ENCODE data around the gene KCNQ2.

The KCNQ2 gene

DNA sequence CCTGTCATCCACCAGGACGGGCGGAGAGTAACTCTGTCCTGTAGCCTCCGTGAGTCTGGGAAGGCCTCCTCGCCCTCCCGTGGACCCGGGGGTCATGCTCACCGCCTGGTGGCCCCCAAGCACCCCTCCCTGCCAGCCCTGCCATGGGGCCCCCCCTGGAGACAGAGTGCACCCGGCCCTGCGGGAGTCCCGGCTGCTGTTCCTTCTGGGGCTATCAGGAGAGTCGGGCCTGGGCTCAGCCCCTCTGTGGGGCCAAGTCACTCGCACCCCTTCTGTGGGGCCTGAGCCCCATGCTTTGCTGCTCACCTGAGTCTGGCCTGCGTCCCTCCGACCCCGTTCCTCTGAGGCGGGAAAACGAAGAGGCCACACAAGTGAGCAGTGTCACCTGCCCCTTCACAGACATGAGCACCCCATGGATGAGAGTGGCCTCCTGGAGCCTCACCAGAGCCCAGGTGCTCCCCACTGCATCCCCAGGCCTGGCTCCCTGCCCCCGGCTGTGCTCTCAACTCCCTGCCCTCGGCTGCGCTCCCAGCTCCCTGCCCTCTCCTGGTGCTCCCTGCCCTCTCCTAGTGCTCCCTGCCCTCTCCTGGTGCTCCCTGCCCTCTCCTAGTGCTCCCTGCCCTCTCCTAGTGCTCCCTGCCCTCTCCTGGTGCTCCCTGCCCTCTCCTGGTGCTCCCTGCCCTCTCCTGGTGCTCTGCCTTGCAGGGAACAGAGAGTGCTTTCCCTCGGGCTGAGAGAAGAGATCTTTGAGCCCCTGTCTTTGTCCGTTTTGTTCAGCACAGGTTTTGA, 106.7 kb downstream of the KCNQ2 start:
- DNase-seq: no peak

GRCh38 chr20:63364801-63365585, 107.5 kb downstream of the KCNQ2 start:
- DNase-seq: no peak

GRCh38 chr20:63363981-63364561, 108.4 kb downstream of the KCNQ2 start:
- DNase-seq: no peak

GRCh38 chr20:63363013-63363957, 109.2 kb downstream of the KCNQ2 start:
- no peak for DNase-seq

- DNase-seq: no peak
Observed at GRCh38 chr20:63362436-63363009, 109.9 kb downstream of the KCNQ2 start.

GRCh38 chr20:63361519-63362435, 110.7 kb downstream of the KCNQ2 start:
- peak; percentile 25 for DNase-seq

DNA sequence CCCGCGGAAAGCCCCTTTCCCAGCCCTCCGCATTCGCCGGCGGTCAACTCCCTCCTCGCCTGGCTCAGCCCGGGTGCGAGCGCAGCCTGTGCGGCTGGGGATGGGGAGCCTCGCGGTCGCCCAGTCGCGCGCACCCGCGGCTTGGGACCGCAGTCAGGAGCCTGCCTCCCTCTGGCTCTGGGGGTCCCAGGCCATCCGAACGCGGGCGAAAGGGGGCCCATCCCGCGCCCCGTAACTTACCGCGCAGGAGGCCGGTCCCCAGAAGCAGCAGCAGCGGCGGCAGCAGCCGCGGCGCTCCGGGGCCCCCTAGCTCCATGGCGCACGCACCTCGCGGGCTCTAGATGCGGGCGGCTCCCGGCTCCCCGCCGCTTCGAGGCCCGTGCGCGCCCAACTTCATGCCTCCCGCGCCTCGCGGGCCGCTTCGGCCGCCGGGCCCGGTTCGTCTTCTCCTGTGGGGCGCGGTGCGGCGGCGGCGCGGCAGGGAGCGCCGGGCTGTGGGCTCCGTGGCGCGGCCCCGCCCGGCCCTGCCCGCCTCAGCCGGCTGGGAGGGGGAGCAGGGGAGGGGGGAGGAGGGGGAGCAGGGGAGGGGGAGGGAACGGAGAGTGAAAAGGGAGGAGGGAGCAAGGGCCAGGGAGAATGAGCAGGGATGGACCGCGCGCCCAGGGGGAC, 111.5 kb downstream of the KCNQ2 start, which contains the start of gene CHRNA4:
Gene CHRNA4 (minus strand): TSS at position 500 of the 669 bp plus-strand sequence. CDS start 184 bp downstream, at position 316.
- no peak for DNase-seq

- no peak for DNase-seq
Observed at GRCh38 chr20:63359937-63360849, 112.3 kb downstream of the KCNQ2 start.

DNA sequence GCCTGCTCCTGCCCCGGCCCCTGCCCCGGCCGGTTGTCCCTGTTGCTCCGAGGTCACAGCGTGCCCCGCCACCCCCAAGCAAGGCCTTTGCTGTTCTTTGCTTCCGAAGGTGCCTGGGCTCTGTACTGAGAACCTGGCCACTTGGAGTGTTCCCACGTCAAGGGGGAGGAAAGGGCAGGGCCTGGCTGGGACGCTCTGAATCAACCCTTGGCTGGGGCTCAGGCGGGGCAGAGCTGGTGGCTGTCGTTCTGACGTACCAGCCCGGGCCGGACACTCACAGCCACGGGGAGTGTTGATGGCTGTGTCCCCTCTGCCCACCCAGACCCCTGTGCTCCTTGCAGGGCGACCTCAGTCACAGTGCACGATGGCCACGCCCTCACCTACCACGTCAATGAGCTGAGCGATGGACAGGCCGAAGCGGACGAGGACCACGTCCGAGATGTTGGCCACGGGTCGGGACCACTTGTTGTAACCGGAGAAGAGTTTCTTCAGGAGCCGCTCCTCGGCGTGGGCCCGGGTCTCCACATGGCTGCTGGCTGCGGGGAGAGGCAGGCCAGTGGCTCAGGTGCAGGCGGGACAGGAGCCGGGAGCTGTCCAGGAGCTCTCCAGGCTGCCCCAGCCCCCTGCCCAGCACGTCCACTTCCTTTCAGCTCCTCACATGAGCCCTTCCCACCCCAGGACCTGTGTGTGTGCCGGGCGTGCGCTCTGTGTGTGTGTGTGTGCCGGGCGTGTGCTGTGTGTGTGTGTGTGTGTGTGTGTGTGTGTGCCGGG, 113.1 kb downstream of the KCNQ2 start:
- no peak for DNase-seq

DNA sequence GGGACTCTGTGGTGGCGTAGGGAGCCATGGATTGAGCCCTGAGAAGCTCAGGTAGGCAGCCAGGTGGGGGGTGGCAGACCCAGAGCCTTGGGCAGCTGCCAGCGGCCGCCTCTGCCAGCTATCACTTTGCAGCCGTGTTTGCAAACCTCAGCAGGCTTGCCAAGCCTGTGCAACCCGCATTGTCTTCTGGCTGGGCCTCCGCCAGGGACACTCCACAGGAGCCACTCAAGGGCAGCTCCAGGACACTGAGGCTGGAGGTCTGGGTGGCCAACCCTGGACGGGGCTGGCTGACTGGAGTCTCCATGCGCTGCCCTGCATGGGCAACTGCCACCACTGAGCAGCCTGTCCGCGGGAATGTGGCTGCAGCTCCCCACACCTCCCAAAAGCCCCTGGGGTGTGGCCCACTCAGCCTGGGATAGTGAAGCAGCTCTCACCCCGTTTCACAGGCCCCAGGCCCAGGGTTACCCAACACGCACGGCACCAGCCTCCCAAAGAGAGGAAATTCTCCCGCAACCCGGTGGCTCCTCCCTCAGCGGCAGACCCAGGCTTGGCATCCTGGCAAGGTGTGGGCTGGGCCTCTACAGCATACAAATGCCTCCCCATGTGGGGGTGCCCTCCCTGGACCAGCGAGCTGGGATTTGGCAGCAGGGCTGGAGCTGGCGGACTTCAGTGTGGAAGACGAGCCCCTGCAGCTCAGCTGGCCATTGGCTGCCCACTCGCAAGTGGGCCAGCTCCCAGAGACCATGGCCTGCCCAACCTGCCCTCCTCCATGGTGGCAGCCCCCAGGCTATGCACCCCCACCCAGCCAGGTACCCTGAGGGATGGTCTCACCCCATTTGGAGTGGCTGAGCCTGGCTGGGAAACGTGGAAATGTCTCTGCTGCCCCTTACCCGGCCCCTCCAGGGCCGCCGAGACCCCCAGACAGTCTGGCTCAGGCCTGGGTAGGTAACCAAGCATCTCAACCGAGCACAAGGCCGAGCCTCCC, 114.2 kb downstream of the KCNQ2 start:
- DNase-seq: no peak

- no peak for DNase-seq
Observed at GRCh38 chr20:63356931-63357879, 115.2 kb downstream of the KCNQ2 start.

DNA sequence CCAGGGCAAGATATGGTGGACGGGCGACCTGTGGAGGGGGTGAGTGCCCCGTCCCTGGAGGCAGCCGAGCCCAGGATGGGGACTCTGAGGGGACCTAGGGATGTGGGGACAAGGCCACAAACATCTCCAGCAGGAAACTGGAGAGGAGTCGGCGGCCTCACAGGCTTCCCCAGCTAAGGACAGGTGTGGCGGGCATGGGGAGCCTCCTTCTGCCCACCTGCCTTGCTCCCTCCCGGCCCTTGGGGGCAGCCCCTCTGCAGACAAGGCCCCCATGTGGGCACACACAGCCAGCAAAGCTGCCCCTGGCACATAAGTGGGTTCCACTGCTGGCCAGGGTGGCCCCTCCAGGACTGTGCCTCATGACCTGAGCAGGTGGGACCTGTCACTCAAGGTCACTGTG, 115.9 kb downstream of the KCNQ2 start:
- DNase-seq: no peak

- no peak for DNase-seq
Observed at GRCh38 chr20:63355781-63356295, 116.6 kb downstream of the KCNQ2 start.

- no peak for DNase-seq
Observed at GRCh38 chr20:63354636-63355350, 117.7 kb downstream of the KCNQ2 start.

- DNase-seq: no peak
Observed at GRCh38 chr20:63352811-63353221, 119.6 kb downstream of the KCNQ2 start.
